Activated naive CD4-positive, alpha-beta T cell treated with Interleukin-2 at 50 U/mL for 16 hours (primary cell): ENCODE results near the gene SDC3.

Experiments used
- DNase-seq: peaks from one replicate; pipeline ENCODE4 v3.0.0-alpha.2; 2020

SDC3 gene

DNA sequence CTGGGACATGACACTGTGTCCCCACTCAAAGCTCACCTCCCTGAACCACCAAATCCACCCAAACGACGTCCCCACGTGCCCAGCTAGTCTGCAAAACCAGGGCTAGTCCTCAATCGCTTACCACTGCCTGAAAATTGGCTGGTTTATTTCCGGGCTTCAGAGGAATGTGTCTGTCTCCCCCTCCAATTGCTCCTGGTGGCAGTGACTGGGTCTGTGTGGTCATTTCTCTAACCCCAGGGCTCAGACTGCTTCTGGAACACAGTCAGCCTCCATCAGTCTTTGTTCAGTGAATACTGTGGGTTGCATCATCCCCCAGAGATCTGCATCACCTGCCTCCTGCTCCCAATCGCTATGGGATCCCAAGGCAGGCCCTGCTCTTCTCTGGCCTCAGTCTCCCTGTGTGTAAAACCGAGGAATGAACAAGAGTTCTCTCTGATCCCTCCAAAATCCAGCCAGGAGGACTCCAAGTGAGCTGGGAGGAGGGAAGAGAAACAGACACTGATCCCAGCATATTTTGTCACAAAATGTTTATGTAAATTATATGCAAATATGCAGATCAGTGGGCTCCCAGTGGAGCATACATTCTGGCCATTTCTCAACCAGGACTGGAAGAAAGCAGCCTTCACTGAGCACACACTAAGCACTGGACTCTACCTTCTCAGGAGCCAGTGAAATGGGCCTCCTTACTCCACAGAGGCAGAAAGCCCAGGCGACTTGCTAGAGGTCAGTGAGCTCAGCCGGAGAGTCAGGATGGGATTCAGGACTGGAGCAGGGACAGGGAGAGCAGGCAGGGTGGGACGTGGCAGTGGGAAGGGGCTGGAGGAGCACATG lies 20.9 kb downstream of the SDC3 start:
- no peak for DNase-seq

DNA sequence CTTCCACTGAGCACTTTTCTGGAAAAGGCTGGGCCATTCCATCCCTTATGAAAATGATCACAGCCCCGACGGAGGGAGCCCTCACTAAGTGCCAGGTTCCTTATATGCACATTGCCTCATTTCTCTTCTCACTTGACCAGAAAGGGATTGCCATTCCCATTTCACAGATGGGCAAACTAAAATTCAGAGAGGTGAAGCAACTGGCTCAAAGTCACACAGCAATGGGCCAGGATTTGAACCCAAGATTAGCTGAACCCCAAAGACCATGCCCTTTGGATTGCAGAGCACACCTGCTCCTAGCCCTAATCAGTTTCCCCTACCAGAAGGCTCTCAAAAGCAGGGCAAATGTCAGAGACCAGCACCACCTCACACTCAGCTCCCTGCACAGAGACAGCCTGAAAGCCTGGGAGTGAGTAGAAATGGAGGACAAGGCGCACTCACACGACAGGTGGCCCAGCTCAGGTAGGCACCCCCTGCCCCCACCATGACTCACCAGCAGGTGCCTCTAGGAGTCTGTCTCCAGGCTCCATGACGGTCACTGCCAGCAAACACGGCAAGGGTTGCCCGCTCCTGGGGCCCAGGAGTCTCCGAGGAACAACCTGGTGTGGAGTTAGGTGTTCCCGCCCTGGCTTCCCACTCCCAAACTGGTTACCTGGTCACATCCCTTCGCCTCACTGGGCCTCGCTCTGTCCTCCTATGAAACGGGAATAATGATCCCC lies 21.7 kb downstream of the SDC3 start:
- no peak for DNase-seq

DNA sequence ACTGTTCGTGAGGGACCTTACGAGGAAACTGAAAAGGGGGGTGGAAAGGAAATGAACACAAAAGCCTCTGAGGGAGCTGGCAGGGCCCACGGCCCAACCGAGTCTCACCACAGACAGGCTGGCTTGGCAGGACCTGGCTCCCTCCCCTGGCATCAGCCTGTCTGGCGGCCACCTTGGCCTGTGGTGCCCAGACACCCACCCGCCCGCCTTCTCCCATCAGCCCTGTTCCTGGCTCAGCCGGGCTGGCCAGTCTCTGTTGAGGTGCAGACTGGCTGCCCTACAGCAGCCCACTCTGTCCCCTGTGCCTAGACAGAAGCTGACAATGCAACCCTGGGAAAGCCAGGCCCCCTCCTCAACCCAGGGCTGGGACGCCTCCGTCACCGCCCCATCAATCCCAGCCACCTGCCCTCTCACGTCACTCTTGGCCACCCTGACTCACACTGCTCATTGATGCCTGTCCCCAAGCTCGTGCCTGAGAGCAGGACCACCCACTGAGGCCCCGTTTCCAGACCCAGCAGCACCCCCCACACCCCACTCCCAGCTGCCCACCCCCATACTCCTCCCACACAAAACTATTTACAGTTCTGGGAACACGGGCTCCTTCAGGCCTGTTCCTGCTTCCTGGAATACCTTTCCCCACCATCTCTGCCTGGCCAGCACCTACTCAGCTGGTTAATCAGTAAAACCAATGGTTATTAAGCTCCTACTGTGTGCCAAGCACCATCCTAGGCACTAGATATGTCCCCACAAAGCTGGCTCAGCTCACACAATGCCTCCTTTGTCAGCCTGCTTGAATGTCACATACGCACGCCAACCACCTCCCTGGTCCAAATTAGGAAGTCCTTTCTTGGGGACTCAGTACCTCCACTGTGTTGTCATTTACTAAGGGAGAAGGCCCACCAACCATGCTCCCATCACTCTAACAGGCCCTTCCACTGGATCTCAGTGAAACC lies 22.7 kb downstream of the SDC3 start:
- DNase-seq: no peak

DNA sequence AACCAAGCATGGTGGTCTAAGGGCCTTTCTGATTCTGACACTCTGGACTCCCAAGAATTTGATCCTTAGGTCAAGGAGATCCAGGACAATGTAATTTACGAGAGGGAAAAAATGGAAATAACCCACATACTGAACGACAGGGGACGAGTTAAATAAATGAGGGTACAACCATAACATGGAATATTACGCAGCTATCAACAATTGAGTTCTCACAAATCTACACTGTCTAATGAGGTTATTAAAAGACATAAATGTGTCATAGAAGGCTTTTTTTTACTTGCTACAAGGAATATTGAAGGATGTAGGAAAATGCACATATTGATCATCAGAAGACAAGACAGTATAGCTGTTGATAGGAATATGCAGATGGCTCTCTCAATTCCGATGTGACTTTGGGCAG lies 23.8 kb downstream of the SDC3 start:
- DNase-seq: no peak

DNA sequence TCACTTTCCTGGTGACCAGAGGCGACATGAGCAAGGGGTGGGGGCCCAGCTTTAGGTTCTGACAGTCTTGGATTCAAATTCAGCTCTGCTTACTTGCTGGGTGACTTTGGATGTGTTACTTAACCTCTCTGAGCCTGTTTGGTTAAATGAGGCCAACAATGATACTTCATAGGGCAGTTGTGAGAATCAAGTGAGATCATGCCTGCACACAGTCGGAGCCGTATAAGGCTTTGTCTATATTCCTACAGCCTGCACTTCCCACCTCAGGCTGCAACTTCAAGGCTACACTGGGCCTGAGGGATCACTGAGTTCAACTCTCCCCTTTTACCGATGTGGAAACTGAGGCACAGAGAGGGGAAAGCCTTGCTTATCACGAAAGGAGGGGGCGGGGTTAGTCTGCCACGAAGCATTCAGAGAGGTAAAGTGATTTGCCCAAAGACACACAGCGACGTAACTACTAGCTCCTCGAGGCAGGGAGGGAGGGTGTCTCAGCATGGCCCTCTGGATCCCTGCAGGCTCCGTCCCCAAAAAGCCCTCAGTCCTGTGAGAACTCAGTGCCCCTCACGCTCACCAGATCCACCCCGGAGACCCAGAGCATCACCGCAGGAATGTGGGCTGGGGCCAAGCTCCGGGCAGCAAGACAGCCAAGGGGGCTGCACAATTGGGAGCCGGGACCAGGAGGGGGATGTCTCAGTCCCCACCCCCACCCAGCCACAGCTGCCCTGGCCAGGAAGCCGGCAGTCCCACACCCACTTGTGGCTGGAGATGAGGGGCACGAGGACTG lies 25.0 kb downstream of the SDC3 start:
- DNase-seq: no peak

DNA sequence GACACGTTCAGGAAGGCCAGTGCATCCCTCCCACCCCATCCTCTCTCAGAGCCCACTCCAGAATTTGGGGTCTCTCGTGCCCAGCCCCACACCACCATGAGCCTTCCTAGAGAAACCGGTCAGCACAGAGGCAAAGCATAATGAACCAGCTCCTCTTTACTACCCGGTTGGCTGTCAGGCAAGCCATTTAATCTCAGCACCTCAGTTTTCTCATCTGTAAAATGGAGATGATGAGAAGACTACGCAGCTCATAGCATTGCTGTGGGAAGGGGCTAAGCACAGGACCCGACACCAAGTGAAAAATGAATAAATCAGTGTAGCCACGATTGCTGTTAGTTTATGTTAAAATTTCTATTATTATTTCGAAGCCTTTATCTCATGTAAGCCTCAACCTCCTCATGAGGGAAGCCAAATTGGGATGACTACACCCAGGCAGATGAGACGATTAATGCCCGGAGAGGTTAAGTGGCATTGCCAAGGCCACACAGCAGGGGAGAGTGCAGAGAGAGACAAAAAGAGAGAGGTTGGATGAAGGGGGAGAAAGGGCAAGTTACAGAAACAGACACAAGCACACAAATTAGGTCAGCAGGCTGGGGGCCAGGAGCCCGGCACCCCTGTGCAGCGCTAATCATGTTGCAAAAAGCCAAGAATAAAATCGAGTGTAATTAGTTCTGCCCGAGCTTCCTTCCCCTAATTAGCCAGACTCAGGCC lies 25.7 kb downstream of the SDC3 start:
- DNase-seq: no peak

DNA sequence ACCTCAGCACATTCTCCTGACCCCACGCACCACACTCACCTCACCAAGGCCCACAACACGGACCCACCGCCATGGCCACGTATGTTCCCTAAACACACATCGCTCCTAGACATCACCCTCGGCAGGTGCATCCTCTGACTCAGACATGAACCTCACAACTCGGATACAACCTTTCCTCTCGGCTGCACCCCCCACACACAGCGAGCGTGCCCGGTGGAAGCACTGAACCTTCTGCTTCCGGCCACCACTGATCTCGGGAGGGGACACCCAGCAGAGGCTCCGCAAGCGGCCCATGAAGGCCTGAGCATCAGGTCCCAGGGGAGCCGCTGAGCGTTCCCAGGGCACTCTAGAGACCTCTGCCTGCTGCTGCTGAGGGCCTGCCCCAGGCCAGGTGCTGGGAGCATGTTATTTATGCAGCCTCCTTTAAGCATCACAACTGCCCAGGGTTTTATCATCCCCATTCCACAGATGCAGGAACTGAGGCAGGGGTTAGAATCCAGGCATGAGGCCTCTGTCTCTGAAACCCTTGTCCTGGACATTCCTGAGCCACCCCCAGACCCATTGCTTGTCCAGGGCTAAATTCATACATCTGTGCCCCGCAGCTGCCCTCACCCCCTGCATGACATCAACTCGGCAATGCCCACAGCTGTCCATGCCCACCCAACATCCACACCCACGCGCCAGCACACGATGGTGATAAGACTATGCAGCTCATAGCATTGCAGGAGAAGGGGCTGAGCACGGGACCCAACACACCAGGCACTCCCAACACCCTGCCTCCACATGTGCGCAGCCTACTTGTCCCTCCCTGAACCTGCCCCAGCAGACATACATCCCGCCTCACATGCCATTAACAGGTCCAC lies 27.0 kb downstream of the SDC3 start:
- no peak for DNase-seq

DNA sequence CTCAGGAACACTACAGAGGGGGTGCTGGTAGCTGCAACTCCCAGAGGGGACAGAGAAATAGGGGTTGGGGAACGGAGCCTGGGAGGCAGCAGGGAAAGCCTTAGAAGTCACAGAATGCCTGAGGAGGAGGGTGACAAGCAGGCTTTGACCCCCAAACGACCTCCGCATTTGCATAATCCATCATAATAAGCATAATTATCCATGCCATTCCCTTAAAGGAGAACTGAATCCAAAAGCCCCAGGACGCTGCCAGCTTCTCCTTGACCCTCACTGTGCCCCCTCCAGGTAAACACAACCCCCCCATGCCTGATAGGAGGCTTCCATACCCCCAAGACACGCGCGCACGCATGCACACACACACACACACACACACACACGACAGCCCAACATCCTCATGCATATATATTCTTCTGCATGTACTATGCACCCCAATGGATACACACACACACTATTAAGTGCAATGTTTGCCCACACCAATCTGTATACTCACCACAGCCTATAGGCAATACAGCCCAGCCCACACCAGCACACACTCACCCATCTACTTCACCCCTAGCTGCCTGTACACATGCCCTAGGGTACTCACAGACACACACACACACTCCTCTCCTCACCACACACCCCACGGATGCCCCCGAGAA lies 27.8 kb downstream of the SDC3 start:
- DNase-seq: no peak

DNA sequence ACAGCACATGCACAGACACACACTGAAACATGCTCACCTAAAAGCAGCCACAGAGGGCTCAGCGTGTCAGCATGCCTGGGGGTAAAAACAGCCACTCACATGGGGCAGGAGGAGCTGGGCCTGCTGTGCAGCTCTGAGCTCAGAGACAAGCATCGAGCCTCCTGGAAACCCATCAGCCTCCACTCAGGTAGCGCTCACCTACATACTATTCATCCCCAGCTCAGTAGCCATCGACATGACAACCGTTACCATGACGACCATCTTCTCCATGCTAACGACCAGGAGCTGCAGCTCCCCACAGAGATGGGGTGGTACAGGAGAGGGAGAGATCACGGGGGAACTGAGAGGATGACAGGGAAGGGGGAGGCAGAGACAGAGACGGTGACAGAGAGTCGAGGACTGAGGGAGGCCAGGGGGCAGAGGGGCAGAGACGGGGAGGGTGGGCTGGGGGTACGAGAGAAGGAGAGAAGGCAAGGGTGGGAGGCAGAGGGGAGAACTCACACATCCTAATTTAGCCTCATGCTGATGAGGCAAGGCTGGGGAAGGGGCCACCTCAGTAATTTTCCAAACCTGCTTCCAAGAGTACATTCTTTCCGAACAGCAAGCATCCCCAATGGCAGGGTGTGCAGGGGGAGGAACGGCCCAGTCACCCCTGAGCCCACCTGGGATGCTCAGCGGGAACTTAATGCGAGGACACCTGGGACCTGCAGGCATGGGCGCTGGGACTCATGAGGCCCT lies 28.4 kb downstream of the SDC3 start:
- no peak for DNase-seq

DNA sequence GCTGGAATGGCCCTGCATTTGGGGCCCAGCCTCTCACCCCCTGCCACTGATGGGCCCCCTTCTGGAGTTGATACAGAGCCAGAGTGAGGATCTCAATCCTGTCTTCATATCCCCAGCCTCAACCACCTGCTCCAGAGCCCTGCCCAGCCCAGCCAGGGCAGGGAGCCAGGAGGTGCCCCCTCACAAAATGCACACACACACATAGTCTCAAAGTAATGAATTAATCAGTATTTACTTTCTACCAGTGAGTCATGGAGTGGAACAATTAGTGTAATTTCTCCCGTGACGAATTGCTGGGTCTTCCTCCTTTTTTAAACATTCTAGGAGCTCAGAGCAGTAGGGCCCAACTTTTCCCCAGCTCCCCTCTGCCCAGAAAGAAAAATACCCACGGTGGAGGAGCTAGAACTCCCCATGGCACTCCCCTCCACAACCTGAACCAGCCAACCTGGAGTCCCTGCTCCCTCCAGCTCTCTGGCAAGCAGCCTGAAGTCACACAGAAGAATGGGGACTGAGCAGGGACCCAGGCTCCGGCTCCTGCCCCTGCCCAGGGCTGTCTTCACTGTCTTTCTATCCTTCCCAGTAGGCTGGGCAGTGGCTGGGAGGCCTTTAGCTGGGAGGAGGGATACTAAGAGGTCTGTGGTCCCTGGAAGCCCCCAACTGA lies 29.3 kb downstream of the SDC3 start:
- no peak for DNase-seq

DNA sequence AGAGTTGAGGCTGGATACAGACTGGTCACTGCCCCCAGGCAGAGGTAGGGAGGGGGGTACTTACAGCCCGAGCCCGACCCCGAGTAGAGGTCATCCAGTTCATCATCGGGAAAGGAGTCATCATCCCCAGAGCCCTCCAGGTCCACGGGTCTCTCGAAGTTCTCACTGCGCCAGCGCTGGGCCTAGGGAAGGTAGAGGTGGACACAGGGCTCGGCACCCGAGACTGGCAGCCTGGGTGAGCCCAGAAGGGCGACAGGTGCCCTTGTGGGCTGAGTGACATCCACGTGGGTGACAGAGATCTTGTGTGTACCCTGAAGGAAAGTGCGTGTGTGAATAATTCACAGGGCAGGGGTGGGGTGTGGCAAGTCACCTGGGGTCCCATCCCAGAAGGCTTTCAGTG lies 30.0 kb downstream of the SDC3 start:
- no peak for DNase-seq

DNA sequence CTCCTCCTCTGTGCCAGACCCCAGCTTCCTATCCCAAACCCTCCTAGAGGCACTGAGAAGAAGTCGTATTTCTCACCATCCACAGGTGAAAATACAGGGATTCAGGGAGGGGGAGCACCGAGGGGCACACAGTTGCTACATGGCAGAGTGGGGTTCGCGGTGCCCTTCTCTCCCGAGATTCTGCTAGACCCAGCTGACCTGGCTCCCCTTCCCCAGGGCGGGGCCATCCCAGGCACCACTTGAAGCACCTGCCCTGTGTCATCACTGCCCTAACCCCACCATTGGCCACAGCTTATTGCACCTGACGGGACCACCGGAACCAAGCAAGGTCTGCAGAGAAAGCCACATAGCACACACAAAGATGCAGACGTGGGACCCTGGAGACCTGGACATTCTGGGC lies 30.5 kb downstream of the SDC3 start:
- no peak for DNase-seq

DNA sequence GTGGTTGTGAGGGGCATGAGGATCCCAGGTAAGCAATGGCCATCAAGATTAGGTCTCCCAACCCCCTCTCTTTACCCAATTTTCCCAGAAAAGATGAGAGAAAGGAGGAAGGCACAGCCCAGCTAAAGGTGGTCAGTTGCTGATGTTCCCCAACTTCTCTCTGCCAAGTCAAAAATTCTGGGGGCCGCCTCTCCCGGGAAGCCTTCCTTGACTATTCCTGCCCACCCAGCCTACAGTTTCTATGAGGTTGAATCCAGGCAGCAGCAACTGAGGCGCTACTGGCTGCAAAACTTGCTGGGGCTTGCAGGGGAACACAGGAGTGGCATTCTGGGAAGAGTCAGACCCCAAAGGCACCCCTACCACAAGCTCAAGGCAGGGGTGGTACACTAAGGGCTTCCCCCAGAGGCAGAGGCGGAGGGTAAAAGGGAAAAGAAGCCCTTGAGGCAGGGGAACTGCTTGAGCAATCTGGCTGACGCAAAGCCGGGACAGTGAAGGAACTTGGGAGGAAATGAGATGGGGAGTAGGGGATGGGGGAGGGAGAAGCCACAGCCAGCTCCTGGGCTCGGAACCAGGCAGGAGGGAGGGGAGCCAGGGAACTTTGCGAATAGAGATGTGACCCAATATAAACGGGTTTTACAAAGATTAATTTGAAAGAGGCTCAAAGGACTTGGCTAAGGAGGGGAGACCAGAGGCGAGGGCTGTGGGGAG lies 31.2 kb downstream of the SDC3 start:
- DNase-seq: no peak

DNA sequence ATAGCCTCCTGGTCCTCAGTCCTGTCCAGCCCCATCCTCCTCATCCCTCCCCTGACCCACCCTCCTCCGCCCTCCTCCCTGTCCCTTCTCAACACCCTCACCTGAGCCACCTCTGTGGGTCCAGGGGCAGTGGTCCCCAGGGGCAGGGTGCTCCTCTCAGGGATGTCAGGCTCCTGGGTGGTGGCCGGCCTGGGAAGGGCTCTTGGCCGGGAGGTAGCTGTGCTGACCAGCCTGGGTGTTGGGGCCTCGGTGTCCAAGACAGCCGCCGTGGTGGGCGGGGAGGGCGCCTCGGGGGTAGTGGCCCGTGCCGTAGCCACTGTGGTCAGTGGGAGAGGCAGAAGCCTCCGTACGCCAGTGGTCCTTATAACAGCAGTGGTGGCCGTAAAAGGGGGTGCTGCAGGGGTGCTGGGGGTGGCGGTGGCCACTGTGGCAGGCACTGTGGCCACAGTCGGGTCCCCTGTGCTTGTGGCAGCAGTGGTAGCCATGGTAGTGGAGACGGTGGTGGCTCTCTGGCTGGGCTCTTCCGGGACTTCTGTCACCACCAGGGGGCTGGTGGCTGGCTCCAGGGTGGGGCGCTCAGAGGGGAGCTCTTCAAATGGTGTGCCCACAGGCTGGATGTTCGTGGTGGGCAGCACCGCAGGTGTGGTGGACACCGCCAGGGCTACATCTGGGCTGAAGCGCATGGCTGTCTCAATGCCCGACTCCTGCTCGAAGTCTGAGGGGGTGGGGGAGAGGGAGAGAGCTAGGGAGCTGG lies 31.9 kb downstream of the SDC3 start:
- no peak for DNase-seq

DNA sequence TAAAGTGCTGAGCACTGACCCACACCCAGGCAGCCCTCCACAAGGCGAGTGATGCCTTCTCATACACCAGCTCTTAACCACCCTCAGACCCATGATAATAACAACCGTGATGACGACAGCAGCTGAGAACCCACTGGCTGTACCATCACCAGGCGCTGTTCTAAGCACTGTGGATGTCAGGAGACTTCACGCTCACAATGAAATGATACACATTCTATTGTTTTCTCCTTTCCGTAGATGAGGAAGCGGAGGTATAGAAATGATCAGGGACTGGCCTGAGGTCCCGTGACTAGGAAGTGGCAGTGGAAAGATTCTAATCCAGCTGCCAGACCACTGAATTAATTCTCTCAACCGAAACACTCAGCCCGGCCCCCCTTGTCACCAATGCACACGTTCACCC lies 32.6 kb downstream of the SDC3 start:
- no peak for DNase-seq

DNA sequence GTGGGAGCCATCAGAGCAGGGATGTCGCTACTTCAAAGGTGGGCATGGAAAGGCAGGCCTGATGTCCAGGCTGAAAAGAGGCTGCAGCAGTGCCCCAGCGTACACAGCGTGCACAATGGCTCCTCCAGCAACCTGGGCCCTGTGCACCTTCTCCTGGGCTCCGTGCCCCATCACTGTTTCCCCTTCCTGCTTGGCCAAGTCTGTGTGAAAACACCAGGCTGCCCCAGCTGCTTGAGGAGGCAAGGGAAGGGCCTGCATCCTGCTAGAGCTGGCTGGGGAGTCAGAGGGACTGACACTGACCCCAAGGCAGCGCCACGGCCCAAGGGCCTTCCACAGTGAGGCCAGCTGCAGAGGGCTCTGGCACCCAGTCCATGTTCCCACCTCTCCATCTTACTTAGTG lies 33.4 kb downstream of the SDC3 start:
- DNase-seq: no peak

DNA sequence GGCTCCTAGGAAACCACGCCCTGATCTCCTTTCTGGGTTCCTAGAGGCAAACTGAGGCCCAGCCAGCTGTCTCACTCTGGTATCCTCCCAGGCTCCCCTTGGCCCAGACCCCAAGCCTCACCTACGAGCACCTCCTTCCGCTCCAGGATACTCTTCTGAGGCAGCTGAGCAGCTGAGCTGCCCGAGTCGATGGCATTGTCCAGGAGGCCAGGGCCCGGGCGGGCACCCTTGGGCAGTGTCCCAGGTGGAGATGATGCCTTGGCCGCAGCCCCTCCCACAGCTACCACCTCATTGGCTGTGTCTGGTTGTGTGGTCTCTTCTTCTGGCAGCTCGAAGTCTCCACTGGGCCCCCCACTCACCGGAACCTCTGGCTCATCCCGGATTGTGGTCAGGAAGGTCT lies 34.4 kb downstream of the SDC3 start:
- no peak for DNase-seq

DNA sequence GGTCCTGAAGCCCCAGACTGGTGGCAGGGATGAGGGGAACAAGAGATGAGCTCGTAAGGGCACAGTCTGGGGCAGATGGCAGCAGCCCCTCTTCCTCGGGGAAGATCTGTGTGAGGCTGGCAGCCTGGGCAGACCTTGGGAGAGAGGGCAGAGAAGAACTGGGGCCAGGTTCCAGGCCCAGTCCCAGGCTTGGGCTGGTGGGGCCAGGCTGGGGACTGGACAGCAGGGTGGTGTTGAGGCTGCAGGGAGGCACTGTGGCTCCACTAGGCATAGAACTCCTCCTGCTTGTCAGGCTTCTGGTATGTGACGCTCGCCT lies 35.7 kb downstream of the SDC3 start:
- no peak for DNase-seq
